ENCODE results near the gene B3GLCT. TPM values are rescaled to one million over a fixed set of nuclear protein-coding genes. Genes with fewer than 3 reads are reported as not detected.

B3GLCT gene
- total and polyA plus RNA-seq, 4 donors: 16.3 to 30.9 (median 23.0) TPM

DNA sequence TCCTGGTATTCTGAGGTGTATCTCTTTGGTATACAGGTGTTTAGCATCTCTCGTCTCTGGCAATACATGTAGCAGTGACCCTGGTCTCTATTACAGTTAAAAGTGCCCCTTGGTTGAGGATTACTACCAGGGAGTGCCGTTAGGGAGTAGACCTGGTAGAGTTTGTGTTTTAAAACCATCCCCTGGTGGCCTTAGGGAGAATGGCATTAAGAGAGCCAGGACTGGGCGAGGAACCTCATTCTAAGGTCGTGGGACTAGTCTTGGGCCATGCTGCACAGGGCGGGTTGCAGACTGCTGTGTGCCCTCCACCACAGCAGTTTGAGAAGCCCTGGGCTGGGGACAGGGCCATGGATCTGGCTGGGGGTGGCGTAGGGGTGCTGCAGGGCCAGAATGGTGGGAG lies 35.0 kb downstream of the B3GLCT start:
- H3K27me3 ChIP-seq (ENCODE audit: control insufficient read depth, insufficient read depth, low read length): no peaks in the 10 kb centered on the region
- DNase-seq (ENCODE audit: low read depth in 4 of 6, low spot score in 6 of 6): no peak
- peaks cover 2% of the 10 kb centered on the region for H3K36me3 ChIP-seq (ENCODE audit: control insufficient read depth, insufficient read depth, low read length)
- no peaks in the 10 kb centered on the region for H3K9me3 ChIP-seq (ENCODE audit: control insufficient read depth, insufficient read depth, low read length)
- no peak overlapping the region for H3K27ac ChIP-seq (ENCODE audit: low read depth, low read length)
- no peak overlapping the region for H3K4me3 ChIP-seq (ENCODE audit: low read depth, low read length)
- 88% methylated on average over 5 of the region's 6 CpGs for WGBS (ENCODE audit: insufficient coverage)
- H3K4me1 ChIP-seq (ENCODE audit: control insufficient read depth, insufficient read depth, low read length): no peaks in the 10 kb centered on the region

DNA sequence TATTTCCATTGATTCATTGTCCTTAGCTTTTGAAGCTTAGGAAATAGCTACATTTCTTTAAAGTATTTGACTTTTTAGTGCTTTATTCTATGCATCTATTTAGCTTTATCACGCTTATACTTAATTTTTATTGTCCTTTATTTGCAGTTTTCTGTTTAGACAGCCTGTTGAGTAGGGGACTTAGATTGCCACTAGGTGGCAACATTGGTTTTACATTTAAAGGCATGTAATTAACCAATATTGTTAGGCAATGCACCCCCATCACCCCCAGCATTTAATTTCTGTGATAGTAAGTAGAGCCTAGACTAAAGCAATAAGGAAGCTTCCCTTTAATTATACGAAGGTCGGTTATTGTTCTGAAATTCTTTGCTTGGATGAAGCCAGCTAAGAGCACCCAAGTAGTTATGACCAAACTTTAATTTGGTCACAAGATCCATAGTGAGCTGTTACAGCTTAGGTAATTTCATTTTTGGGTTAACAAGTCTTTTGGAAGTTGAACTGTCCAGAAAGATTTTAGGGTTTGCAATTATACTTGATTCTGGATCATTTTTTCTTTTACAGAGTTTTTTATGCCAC lies 36.5 kb downstream of the B3GLCT start:
- Histone ChIP-seq H3K27me3 (ENCODE audit: control insufficient read depth, insufficient read depth, low read length) (no peaks in the 10 kb centered on the region), H3K4me3 (ENCODE audit: low read depth, low read length) (no peak overlapping the region), H3K36me3 (ENCODE audit: control insufficient read depth, insufficient read depth, low read length) (peaks cover 5% of the 10 kb centered on the region), H3K4me1 (ENCODE audit: control insufficient read depth, insufficient read depth, low read length) (peaks cover 4% of the 10 kb centered on the region), H3K27ac (ENCODE audit: low read depth, low read length) (no peak overlapping the region), H3K9me3 (ENCODE audit: control insufficient read depth, insufficient read depth, low read length) (no peaks in the 10 kb centered on the region)
- no CpG with 5 or more reads among the region's 3 CpGs for WGBS (ENCODE audit: insufficient coverage)
- peak in 5 of 6 donors; percentile 11 to 88 (median 28) for DNase-seq (ENCODE audit: low read depth in 4 of 6, low spot score in 6 of 6)

DNA sequence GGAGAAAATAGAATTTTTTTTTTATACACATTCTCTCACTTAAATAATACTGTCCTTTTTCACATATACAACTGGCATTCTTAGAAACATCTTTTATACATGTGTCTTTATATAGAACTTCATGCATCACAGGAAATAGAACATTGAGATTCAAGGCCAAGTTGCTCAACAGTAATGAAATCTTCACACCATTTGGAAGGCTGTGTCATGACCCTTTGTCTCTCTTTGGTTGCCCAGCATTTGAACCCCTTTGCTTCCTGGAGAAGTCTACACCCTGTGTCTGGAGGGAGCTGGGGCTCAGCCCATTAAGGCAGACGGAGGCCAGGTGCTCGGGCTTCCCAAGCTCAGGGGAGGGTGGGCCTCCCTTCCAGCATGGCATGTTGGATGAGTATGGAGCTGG lies 41.1 kb downstream of the B3GLCT start:
- Histone ChIP-seq H3K27me3 (ENCODE audit: control insufficient read depth, insufficient read depth, low read length) (no peaks in the 10 kb centered on the region), H3K36me3 (ENCODE audit: control insufficient read depth, insufficient read depth, low read length) (peaks cover 3% of the 10 kb centered on the region), H3K9me3 (ENCODE audit: control insufficient read depth, insufficient read depth, low read length) (no peaks in the 10 kb centered on the region), H3K4me3 (ENCODE audit: low read depth, low read length) (no peak overlapping the region), H3K27ac (ENCODE audit: low read depth, low read length) (no peak overlapping the region), H3K4me1 (ENCODE audit: control insufficient read depth, insufficient read depth, low read length) (peaks cover 4% of the 10 kb centered on the region)
- 78% methylated on average over 2 of the region's 2 CpGs for WGBS (ENCODE audit: insufficient coverage)
- DNase-seq (ENCODE audit: low read depth in 4 of 6, low spot score in 6 of 6): no peak

DNA sequence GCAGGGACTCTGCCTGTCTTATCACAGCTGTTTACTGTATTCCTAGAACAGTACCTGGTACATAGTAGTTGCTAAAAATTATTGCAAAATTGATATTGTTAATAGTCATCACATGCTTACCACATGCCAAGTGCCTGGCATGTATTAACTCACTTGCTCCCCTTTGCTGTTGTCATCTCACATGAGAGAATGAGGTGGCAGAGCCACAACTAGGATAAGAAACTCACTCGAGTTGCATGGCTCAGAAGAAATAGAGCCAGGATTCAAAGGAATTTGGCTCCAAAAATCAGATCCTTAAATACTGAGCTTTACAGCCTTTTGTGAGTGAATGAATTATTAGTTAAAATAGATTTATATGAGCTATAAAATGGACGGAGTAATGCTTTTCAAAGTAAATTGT lies 42.6 kb downstream of the B3GLCT start:
- Histone ChIP-seq H3K36me3 (ENCODE audit: control insufficient read depth, insufficient read depth, low read length) (peaks cover 3% of the 10 kb centered on the region), H3K4me1 (ENCODE audit: control insufficient read depth, insufficient read depth, low read length) (peaks cover 4% of the 10 kb centered on the region), H3K27ac (ENCODE audit: low read depth, low read length) (no peak overlapping the region), H3K4me3 (ENCODE audit: low read depth, low read length) (no peak overlapping the region), H3K27me3 (ENCODE audit: control insufficient read depth, insufficient read depth, low read length) (no peaks in the 10 kb centered on the region), H3K9me3 (ENCODE audit: control insufficient read depth, insufficient read depth, low read length) (no peaks in the 10 kb centered on the region)
- 60% methylated on average over 1 of the region's 2 CpGs for WGBS (ENCODE audit: insufficient coverage)
- DNase-seq (ENCODE audit: low read depth in 4 of 6, low spot score in 6 of 6): no peak

DNA sequence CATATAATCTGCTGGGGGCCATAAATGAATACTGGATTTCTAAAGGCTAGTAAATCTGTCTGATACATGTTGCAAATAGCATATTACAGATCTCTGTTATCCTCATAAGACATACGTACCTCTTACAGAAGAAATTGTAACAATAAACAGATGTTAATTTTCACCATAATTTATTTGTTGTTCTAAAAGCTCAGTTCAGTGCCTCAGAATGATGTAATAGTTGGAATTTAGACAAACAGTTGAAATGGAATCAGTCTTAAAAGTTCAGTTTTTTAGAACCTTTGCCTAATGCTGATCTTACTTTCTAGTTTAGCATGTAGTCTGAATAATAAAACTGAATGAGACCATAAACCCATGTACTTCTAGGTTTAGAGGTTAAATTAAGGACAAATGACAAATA lies 43.1 kb downstream of the B3GLCT start:
- Histone ChIP-seq H3K27ac (ENCODE audit: low read depth, low read length) (no peak overlapping the region), H3K4me3 (ENCODE audit: low read depth, low read length) (no peak overlapping the region), H3K4me1 (ENCODE audit: control insufficient read depth, insufficient read depth, low read length) (peaks cover 4% of the 10 kb centered on the region), H3K9me3 (ENCODE audit: control insufficient read depth, insufficient read depth, low read length) (no peaks in the 10 kb centered on the region), H3K36me3 (ENCODE audit: control insufficient read depth, insufficient read depth, low read length) (peaks cover 3% of the 10 kb centered on the region), H3K27me3 (ENCODE audit: control insufficient read depth, insufficient read depth, low read length) (no peaks in the 10 kb centered on the region)
- WGBS (ENCODE audit: insufficient coverage): no CpG with 5 or more reads among the region's 1 CpG
- DNase-seq (ENCODE audit: low read depth in 4 of 6, low spot score in 6 of 6): no peak

DNA sequence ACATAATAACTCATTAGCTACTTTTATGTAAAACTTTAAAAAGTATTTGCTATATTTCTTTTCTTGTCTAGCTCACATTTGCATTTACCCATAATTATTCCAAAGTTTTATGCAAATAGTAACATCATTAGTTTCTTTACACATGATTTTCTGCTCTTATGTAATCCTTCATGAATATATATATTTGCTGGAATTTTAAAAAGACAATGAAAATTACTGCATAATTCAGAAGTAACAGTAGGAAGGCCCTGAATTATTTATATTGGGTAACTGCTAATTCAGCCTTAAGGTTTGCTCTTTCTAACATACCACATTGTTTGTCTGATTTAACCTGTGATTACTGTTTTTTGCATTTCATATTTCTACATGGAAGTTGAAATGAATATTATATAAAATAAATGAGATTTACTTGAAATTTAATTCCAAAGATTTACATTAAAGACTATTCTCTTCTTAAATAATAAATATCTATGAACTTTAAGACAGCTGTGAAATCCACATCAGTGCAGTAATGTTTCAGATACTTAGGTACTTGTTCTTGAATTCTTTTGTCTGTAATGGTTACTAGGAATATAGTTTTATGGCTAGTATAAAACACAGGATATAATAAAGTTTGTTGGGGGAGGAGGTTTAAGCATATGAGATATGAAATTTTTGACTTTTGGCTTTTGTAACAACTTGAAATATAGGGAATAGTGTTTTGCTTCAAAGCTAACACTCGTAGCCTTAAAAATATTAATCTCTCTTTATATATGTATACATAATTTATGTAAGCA lies 46.0 kb downstream of the B3GLCT start:
- Histone ChIP-seq H3K4me1 (ENCODE audit: control insufficient read depth, insufficient read depth, low read length) (peaks cover 4% of the 10 kb centered on the region), H3K27ac (ENCODE audit: low read depth, low read length) (no peak overlapping the region), H3K4me3 (ENCODE audit: low read depth, low read length) (no peak overlapping the region), H3K9me3 (ENCODE audit: control insufficient read depth, insufficient read depth, low read length) (no peaks in the 10 kb centered on the region), H3K27me3 (ENCODE audit: control insufficient read depth, insufficient read depth, low read length) (no peaks in the 10 kb centered on the region), H3K36me3 (ENCODE audit: control insufficient read depth, insufficient read depth, low read length) (peaks cover 6% of the 10 kb centered on the region)
- no peak for DNase-seq (ENCODE audit: low read depth in 4 of 6, low spot score in 6 of 6)
- WGBS (ENCODE audit: insufficient coverage): no CpG with 5 or more reads among the region's 1 CpG

DNA sequence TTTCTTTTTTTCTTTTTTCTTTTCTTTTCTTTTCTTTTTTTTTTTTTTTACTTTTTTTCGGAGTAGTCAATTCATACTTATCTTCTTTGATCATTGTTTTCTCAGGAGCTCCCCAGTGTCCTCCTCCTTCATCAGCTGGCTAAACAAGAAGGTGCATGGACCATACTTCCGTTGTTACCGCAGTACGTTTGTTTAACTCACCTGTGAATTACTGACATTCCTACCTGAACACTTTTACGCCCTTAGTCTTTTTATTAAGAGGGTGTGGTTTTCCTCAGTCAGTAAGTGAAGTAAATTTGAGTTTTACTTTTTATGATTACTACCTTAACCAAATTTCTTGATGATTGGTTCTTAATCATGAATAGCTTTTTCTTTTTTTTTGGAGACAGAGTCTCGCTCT lies 47.1 kb downstream of the B3GLCT start:
- no CpG with 5 or more reads among the region's 6 CpGs for WGBS (ENCODE audit: insufficient coverage)

DNA sequence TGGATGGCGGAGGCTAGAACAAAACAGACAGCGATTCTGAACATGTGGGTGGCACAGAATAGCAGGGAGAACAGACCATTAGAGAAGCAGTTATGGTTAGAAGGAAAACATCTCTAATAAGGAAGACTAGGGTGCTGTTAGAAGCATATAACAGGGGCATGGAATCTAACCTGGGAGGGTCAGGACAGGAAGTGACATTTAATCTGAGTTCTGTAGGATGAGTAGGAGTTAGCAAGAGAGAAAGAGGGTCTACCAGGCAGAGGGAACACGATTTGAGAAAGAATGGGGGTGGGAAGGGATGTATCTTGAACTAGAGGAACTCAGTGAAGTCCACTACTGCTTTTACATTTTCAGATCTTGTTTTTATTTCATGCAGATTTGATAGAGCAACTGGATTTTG lies 48.6 kb downstream of the B3GLCT start:
- Histone ChIP-seq H3K27me3 (ENCODE audit: control insufficient read depth, insufficient read depth, low read length) (no peaks in the 10 kb centered on the region), H3K4me3 (ENCODE audit: low read depth, low read length) (no peak overlapping the region), H3K9me3 (ENCODE audit: control insufficient read depth, insufficient read depth, low read length) (no peaks in the 10 kb centered on the region), H3K36me3 (ENCODE audit: control insufficient read depth, insufficient read depth, low read length) (peaks cover 4% of the 10 kb centered on the region), H3K27ac (ENCODE audit: low read depth, low read length) (no peak overlapping the region), H3K4me1 (ENCODE audit: control insufficient read depth, insufficient read depth, low read length) (no peaks in the 10 kb centered on the region)
- WGBS (ENCODE audit: insufficient coverage): 89% methylated on average over 3 of the region's 3 CpGs
- no peak for DNase-seq (ENCODE audit: low read depth in 4 of 6, low spot score in 6 of 6)

More for the DNA sequence above, 47.1 kb downstream of the B3GLCT start:
- no peak for DNase-seq (ENCODE audit: low read depth in 4 of 6, low spot score in 6 of 6)
- Histone ChIP-seq H3K4me1 (ENCODE audit: control insufficient read depth, insufficient read depth, low read length) (no peaks in the 10 kb centered on the region), H3K9me3 (ENCODE audit: control insufficient read depth, insufficient read depth, low read length) (no peaks in the 10 kb centered on the region), H3K27ac (ENCODE audit: low read depth, low read length) (no peak overlapping the region), H3K4me3 (ENCODE audit: low read depth, low read length) (no peak overlapping the region), H3K27me3 (ENCODE audit: control insufficient read depth, insufficient read depth, low read length) (no peaks in the 10 kb centered on the region), H3K36me3 (ENCODE audit: control insufficient read depth, insufficient read depth, low read length) (peaks cover 4% of the 10 kb centered on the region)

DNA sequence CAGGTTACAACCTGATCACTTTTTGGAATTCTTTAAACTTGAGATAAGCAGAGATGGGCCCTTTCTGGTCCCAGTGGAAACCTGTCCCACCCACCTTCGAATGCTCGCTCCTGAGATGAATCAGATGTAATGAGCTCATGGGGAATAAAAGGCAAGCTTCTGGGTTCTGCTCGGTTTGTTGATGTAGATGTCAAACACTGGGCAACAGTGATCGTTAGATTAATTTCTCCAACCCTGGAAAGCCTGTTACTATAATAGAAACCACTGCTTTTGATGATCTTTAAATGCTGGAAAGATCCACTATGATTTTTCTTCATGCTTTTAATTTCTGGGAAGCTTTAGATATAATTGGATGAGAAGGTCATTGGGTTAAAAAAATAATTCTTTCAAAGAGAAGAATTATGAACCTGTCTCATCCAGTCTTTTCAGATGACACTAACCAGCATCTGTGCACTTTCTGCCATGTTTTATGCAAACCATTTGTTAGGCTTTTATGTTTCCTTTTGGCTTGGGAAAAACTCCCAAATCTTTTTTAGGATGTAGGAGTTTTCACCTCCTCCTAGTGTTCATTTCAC lies 49.3 kb downstream of the B3GLCT start:
- H3K9me3 ChIP-seq (ENCODE audit: control insufficient read depth, insufficient read depth, low read length): no peaks in the 10 kb centered on the region
- no peaks in the 10 kb centered on the region for H3K4me1 ChIP-seq (ENCODE audit: control insufficient read depth, insufficient read depth, low read length)
- no CpG with 5 or more reads among the region's 4 CpGs for WGBS (ENCODE audit: insufficient coverage)
- DNase-seq (ENCODE audit: low read depth in 4 of 6, low spot score in 6 of 6): no peak
- H3K27me3 ChIP-seq (ENCODE audit: control insufficient read depth, insufficient read depth, low read length): no peaks in the 10 kb centered on the region
- H3K36me3 ChIP-seq (ENCODE audit: control insufficient read depth, insufficient read depth, low read length): peaks cover 4% of the 10 kb centered on the region
- H3K27ac ChIP-seq (ENCODE audit: low read depth, low read length): no peak overlapping the region
- no peak overlapping the region for H3K4me3 ChIP-seq (ENCODE audit: low read depth, low read length)

DNA sequence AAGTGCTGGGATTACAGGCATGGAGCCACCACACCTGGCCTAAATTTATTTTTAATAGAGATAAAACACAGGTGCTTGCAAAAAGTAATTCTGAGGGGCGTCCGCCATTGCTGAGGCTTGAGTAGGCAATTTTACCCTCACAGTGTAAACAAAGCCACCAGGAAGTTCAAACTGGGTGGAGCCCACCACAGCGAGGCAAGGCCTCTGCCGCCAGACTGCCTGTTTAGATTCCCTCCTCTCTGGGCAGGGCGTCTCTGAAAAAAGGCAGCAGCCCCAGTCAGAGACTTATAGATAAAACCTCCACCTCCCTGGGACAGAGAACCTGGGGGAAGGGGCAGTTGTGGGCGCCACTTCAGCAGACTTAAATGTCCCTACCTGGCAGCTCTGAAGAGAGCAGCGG lies 50.7 kb downstream of the B3GLCT start:
- H3K27me3 ChIP-seq (ENCODE audit: control insufficient read depth, insufficient read depth, low read length): no peaks in the 10 kb centered on the region
- DNase-seq (ENCODE audit: low read depth in 4 of 6, low spot score in 6 of 6): no peak
- WGBS (ENCODE audit: insufficient coverage): 96% methylated on average over 2 of the region's 7 CpGs
- no peak overlapping the region for H3K27ac ChIP-seq (ENCODE audit: low read depth, low read length)
- H3K4me1 ChIP-seq (ENCODE audit: control insufficient read depth, insufficient read depth, low read length): no peaks in the 10 kb centered on the region
- no peak overlapping the region for H3K4me3 ChIP-seq (ENCODE audit: low read depth, low read length)
- H3K9me3 ChIP-seq (ENCODE audit: control insufficient read depth, insufficient read depth, low read length): no peaks in the 10 kb centered on the region
- peaks cover 4% of the 10 kb centered on the region for H3K36me3 ChIP-seq (ENCODE audit: control insufficient read depth, insufficient read depth, low read length)
